H1 (cell line): Measurements from ENCODE around the gene PSMB9. TPM values are rescaled to one million over a fixed set of nuclear protein-coding genes. Genes with fewer than 3 reads are reported as not detected.

Experiments used
- CEBPB ChIP-seq: IDR thresholded peaks from 2 replicates; pipeline ENCODE4 v1.6.1; 2012; ENCODE audit warnings: low read depth, low read length
- polyA plus RNA-seq, 7 experiments: library from polyadenylated mRNA; depleted of rRNA in 3 of 7; stranded (reverse) in 5 of 7; unstranded in 2 of 7; fragments of >200 nt in 5 of 7; fragments of 200-250 nt in 2 of 7; gene quantifications; 1 replicate in 5 of 7; 2 replicates in 1 of 7; 4 replicates in 1 of 7; pipeline versions ENCODE4 v1.2.1 to v1.2.3, GENCODE V29; 2011 to 2013; ENCODE audit warnings: missing spikeins in 2 of 7, mixed read lengths in 2 of 7
- total RNA-seq: library from RNA; stranded (reverse); fragmentation: NEBNext Ultra II Directional; extraction: Animal tissue kit (Norgen Biotek cat#: 25700); gene quantifications from 2 replicates; pipeline ENCODE4 v1.2.1, GENCODE V29; 2021

PSMB9 gene
- total and polyA plus RNA-seq, 2 of the 8 experiments (the other 6 are each of a cell fraction or from before 2014, with no cell fraction given) = 4.5 to 22.8 TPM

GRCh38 chr6:32816746-32817204 lies 37.2 kb upstream of the PSMB9 start, which contains the start of gene HLA-DOB (continued):
- TF ChIP-seq CEBPB = no peak
